Head of caudate nucleus (tissue), 42 donors: Measurements from ENCODE around the gene A2ML1.
A peak's percentile ranks its signal among the peaks of the same experiment; 100 is the strongest.
"Not testable (repeated sequence)": the region's sequence is repeated elsewhere in the genome, so short reads cannot be mapped to it uniquely, and the experiment has no call there.

ENCODE experiments used
- DNase-seq, 42 donors: peaks; one replicate each; pipeline versions ENCODE4 v3.0.0 to v3.0.0-alpha.2; 2020 to 2021; ENCODE audit warnings: mixed read lengths in 7 of 42
- intact Hi-C: fragments of 100-400 bp; cut with DNase I; formaldehyde crosslinking; loops from one replicate; pipeline ENCODE4 v1.15.0; 2022

Gene A2ML1

GRCh38 chr12:8841778-8842177 lies 19.4 kb downstream of the A2ML1 start:
- intact Hi-C loops: no loop called here
- DNase-seq: no peak

- peak in 31 of 42 donors; percentile 6 to 68 (median 38) for DNase-seq
- intact Hi-C loops: no loop called here
Observed at GRCh38 chr12:8844665-8845064, 22.2 kb downstream of the A2ML1 start.

DNA sequence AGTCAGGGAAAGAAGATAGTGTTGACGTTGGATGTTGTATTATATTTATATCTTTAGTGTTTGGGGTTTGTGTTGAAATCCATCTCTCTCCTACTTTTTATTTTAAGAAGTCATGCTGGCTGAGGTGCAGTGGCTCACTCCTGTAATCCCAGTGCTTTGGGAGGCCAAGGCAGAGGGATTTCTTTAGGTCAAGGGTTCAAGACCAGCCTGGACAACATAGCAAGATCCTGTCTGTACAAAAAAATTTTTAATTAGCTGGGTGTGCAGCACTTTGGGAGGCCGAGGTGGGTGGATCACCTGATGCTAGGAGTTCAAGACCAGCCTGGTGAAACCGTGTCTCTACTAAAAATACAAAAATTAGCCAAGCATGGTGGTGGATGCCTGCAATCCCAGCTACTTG lies 23.9 kb downstream of the A2ML1 start:
- intact Hi-C loops: no loop called here
- DNase-seq: no peak

GRCh38 chr12:8847435-8847834 lies 25.0 kb downstream of the A2ML1 start:
- intact Hi-C loops: no loop called here
- peak in 41 of 42 donors; percentile 36 to 90 (median 66) for DNase-seq

DNA sequence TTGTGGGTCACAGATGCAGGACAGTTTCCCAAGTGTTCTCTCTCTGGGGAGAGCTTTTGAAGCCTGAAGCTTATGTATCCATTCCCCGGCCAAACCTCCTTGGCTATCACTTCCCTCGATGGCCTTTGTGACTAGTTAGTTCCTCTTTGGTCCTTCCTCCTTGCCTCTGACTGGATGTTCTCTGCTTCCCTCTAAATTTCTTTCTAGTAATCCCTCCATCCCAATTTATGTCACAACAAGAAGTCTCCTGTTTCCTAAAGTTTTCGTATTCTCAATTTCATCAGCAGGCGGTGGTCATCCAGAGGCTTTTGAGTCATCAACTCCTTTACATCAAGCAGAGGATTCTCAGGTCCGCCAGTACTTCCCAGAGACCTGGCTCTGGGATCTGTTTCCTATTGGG lies 27.5 kb downstream of the A2ML1 start:
- intact Hi-C loops: no loop called here
- DNase-seq: no peak

DNA sequence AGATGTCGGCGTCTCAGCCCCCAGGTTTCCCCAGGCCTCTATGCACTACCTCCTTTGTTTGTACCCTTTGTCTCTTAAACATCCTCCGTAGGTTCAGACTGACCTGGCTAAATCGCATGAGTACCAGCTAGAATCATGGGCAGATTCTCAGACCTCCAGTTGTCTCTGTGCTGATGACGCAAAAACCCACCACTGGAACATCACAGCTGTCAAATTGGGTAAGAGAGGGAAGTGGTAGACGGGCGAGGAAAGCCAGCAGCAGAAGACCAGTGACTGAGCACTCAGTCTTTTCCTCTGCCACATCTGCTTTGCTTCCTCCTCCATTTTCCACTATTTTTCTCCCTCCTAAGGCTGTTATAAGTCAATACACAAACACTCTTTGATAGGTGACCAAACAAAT lies 29.7 kb downstream of the A2ML1 start:
- DNase-seq: no peak
- intact Hi-C loops: no loop called here

- intact Hi-C loops: no loop called here
- DNase-seq: no peak
Observed at GRCh38 chr12:8855891-8856290, 33.5 kb downstream of the A2ML1 start.

- intact Hi-C loops: not testable (repeated sequence)
Observed at GRCh38 chr12:8859448-8859847, 37.0 kb downstream of the A2ML1 start.

GRCh38 chr12:8860165-8860961 lies 37.9 kb downstream of the A2ML1 start:
- peak in 41 of 42 donors; percentile 5 to 73 (median 46) for DNase-seq
- intact Hi-C loops: no loop called here

More at GRCh38 chr12:8859448-8859847, 37.0 kb downstream of the A2ML1 start:
- DNase-seq: not testable (repeated sequence)

DNA sequence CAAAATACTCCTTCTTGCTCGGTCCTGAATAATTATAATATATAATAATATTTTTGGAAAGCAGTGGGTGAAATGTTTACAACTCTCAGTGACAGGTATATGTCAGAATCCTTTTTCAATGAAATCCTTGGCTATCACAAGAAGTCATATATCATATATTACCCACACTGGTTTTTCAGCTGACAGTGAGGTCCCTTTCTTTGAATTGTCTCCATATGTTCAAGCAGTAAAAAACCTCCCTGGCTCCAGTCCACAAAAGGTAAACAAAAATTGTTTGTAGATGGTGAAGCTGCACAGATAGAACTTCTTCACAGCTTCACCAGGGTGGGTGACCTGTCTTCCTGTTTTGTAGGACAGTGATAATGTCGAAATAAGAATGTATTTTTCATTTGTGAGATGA lies 44.0 kb downstream of the A2ML1 start:
- intact Hi-C loops: no loop called here
- no peak for DNase-seq

GRCh38 chr12:8867009-8867408 lies 44.6 kb downstream of the A2ML1 start:
- intact Hi-C loops: no loop called here
- no peak for DNase-seq

DNA sequence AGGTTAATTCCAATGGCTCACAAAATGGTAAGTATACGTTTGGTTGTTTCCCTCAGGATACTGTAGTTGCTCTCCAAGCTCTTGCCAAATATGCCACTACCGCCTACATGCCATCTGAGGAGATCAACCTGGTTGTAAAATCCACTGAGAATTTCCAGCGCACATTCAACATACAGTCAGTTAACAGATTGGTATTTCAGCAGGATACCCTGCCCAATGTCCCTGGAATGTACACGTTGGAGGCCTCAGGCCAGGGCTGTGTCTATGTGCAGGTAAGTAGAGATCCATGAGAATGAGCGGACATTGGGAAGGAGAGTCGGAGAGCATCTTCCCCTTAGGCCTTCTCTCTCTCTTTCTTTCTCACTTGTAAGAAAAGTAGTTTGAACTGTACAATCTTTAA lies 45.4 kb downstream of the A2ML1 start:
- no peak for DNase-seq
- intact Hi-C loops: no loop called here

DNA sequence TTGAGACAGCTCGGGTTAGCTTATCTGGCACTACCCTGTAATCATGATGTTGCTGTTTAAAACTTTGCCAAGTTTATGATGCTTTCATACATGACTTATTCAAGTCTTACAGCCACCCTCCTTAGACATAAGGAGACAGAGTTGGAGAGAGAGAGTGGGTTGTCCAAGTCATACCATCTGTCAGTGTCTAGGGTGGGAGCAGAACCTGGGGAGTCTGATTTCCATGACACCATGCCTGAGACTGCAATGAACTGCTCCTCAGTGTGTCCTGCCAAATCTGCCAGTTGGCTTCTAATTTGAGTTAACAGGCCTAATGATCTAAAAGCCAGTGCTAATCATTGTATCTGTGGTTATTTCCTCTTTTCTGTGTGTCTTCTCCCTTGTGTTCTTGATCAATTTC lies 48.2 kb downstream of the A2ML1 start:
- intact Hi-C loops: no loop called here
- no peak for DNase-seq

DNA sequence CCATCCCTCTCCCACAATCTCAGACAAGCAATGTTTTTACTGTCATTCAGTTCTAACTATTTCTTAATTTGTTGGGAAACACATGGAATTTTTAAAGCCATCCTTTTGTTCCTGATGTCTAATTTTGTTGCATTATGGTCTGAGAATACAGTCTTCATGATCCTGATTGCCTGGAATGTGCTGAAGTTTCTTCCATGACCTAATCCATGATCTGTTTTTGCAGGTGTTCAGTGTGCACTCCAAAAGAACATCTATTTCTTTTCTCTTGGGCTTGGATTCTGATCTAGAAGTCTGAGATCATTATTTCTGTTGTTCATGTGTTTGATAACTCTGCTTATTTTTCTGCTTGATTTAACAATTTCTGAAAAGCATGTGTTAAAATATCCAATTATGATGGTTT lies 48.6 kb downstream of the A2ML1 start:
- no peak for DNase-seq
- intact Hi-C loops: no loop called here

- intact Hi-C loops: no loop called here
- DNase-seq: no peak
Observed at GRCh38 chr12:8876887-8877286, 54.5 kb downstream of the A2ML1 start.

DNA sequence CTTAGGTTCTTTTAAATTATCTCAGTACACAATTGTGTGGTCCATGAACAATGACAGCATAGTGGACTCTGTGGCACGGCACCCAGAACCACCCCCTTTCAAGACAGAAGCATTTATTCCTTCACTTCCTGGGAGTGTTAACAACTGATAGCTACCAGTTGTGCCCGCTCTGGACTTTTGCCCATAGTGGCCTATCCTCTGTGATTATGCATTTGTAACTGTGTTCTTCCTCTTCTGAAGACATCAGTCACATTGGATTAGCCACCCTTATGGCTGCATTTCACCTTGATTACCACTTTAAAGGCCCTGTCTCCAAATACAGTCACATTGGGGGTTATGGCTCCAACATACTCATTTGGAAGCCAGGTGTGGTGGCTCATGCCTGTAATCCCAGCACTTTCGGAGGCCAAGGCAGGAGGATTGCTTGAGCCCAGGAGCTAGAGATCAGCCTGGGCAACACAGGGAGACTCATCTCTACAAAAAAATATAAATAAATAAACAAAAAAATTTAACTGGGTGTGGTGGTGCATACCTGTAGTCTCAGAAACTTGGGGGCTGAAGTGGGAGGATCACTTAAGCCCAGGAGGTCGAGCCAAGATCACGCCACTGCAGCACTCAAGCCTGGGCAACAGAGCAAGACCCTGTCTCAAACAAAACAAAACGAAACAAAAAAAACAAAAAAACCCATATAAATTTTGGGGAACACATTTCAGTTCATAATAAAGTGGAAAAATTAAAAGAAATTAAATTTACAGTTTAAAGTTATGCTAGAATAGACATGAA lies 64.3 kb downstream of the A2ML1 start:
- DNase-seq: no peak
- intact Hi-C loops: no loop called here

GRCh38 chr12:8887285-8887715 lies 64.9 kb downstream of the A2ML1 start:
- no peak for DNase-seq
- intact Hi-C loops: no loop called here

DNA sequence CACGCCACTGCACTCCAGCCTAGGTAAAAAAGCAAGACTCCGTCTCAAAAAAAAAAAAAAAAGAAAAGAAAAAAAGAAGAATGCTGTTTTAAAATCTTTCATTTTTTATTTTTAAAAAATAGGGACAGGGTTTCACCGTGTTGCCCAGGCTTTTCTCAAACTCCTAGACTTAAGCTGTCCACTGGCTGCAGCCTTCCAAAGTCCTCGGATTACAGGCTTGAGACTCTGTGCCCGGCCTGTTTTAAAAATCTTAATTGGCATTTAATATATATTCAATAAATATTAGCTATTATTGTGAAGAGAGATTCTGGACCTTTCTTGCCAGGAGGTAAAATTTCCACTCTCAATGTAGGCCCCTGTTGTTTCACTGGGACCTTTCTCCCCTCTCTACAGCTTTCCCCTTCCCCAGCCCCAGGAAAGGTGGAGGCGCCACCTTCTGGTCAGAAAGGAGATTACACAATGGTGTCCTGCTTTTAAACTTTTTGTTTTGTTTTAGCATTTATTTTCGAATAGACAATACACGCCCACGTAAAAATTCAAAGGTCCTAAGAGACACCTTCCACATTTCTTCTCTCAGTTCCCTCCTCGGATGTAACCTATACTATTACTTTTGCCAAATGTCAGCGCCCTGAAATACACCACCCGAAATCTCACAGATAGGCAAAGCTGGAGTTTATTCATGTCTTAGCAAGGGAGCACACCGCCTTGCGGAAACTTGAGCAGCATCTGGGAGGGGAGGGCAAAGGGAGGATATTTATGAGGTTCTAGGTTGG lies 68.1 kb downstream of the A2ML1 start:
- intact Hi-C loops: loop anchor here (10.0 kb wide), 1 partner anchor 196 kb away; the partner anchor contains the start of gene RIMKLB
- peak in 36 of 42 donors; percentile 16 to 84 (median 53) for DNase-seq

GRCh38 chr12:8891976-8892375 lies 69.6 kb downstream of the A2ML1 start:
- intact Hi-C loops: loop anchor here (10.0 kb wide), 1 partner anchor 197 kb away; the partner anchor contains the start of gene RIMKLB
- no peak for DNase-seq
